Ectodermal cell (in vitro differentiated cells): ENCODE measurements around the gene MYOM3. TPM values are rescaled to one million over a fixed set of nuclear protein-coding genes. Genes with fewer than 3 reads are reported as not detected.

ENCODE experiments used
- H3K27ac ChIP-seq: 2 replicates; pipeline ENCODE4 v1.7.0; 2013; ENCODE audit warnings: mild to moderate bottlenecking, low read depth, low read length; ENCODE audit not compliant: insufficient read depth, poor library complexity, severe bottlenecking
- H3K27me3 ChIP-seq: 2 replicates; pipeline ENCODE4 v1.7.0; 2013; ENCODE audit warnings: mild to moderate bottlenecking, low read length; ENCODE audit not compliant: insufficient read depth, control insufficient read depth, poor library complexity, severe bottlenecking
- H3K36me3 ChIP-seq: one replicate; pipeline ENCODE4 v1.7.0; 2013; ENCODE audit warnings: low read length; ENCODE audit not compliant: control insufficient read depth, insufficient read depth
- H3K4me1 ChIP-seq: one replicate; pipeline ENCODE4 v1.7.0; 2013; ENCODE audit warnings: low read length; ENCODE audit not compliant: control insufficient read depth, insufficient read depth
- H3K4me3 ChIP-seq: 2 replicates; pipeline ENCODE4 v1.7.0; 2013; ENCODE audit warnings: low read depth, low read length, control low read depth; ENCODE audit not compliant: insufficient read depth
- H3K9me3 ChIP-seq: 2 replicates; pipeline ENCODE4 v1.7.0; 2013; ENCODE audit warnings: mild to moderate bottlenecking, low read length, moderate library complexity; ENCODE audit not compliant: control insufficient read depth
- WGBS, 2 experiments: methylation state at CpG; one replicate each; pipeline ENCODE4 v1.1.7; 2013; ENCODE audit warnings: missing lambda C conversion rate in 2 of 2; 5-methylcytosine and 5-hydroxymethylcytosine counted together
- polyA plus RNA-seq, 4 experiments: library from polyadenylated mRNA; stranded (reverse); fragments of 50-300 nt; gene quantifications; one replicate each; pipeline ENCODE4 v1.2.3, GENCODE V29; 2013

MYOM3 gene
- polyA plus RNA-seq (2013, experiment 1 of 4) = 0.30 TPM
- polyA plus RNA-seq (2013, experiment 2 of 4) = 0.28 TPM
- polyA plus RNA-seq (2013, experiment 3 of 4) = 0.48 TPM
- 0.20 TPM for polyA plus RNA-seq (2013, experiment 4 of 4)

DNA sequence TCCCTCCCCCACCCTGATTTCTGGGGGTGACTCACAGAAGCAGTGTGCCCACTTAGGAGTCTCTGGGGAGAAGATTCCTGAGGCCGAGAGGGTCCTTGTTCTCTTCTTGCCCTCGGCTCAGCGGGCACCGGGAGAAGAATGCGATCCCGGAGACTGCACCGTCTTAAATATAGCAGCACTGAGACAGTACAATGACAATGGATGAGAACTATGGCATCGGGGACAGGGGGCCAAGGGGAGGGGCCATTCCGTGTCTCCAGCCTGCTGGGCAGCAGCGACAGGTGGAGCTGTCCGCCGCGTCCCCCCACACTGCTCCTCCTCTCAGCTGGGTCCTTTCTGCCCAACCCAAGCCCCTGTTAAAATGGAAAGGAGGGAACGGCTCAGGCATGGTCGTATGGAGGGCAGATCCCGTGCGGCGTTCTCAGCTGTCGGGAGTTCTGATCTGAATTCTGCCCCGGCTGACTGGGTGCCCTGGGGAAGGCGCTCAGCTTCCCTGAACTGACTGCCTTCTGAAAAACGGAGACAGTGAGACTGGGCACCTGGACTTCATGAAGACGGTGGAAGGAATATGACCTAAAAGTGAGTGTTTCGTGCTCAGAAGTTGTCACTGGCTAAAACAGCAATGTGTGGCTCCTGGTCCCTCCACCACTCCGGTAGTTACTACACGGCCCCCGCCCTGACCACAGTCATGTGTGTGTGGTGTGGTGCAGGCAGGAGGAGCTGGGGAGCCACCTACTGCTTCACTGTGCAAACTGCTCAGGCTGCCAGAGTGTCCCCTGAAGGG, at the start of gene MYOM3:
Gene MYOM3, minus strand, starts transcription at position 140 of the 784 bp plus-strand sequence. CDS start 3,499 bp downstream, outside the sequence.
- Histone ChIP-seq H3K9me3 (no peaks in the 10 kb centered on the region), H3K27me3 (no peaks in the 10 kb centered on the region), H3K36me3 (no peaks in the 10 kb centered on the region), H3K4me1 (peaks cover 21% of the 10 kb centered on the region), H3K27ac (no peak within 1 kb of the TSS), H3K4me3 (no peak within 1 kb of the TSS)
- 39 to 45% methylated on average over 27 of the region's 27 CpGs for WGBS, 2 experiments

DNA sequence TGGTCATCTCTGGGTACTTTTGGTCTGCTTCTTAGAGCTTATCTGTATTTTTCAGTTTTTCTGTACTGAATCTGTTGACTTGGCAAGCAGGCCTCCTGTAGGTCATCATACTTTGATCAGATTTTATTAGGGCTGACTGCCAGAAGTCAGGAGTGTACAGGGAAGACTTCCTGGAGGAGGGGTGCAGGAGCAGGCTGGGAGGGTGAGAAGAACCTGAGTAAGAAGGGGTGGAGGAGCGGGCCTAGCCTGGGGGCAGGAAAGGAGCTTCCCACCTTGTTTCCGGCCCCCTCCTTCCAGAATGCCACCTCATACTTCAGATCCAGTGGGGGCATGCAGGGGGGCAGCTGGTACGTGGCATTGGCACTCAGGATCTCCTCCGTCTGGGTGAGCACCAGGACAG, 49.3 kb upstream of the MYOM3 start:
- Histone ChIP-seq H3K9me3 (no peaks in the 10 kb centered on the region), H3K4me3 (no peak overlapping the region), H3K36me3 (no peaks in the 10 kb centered on the region), H3K27ac (no peak overlapping the region), H3K4me1 (no peaks in the 10 kb centered on the region), H3K27me3 (no peaks in the 10 kb centered on the region)
- 90 to 92% methylated on average over 4 of the region's 4 CpGs for WGBS, 2 experiments

DNA sequence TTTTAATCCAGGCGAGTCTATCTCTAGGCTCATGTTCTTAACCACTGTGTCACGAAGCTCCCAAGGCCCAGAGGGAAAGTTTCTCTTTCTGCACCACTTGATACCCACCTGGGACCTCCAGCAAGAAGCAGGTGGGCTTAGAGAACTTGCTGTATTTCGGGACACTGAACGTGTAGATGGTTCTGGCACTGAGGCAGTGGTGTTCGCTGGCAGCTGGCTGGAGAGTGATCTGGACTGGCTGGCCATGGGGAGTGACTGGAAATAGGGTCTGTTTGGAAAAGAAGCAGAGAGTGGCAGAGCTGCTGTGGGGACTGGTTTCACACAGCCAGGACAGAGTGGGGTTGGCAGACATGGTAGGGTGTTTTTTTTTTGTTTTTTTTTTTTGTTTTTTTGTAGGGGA, 47.4 kb upstream of the MYOM3 start:
- no peaks in the 10 kb centered on the region for H3K36me3 ChIP-seq
- no peak overlapping the region for H3K4me3 ChIP-seq
- H3K27ac ChIP-seq = no peak overlapping the region
- 93 to 94% methylated on average over 5 of the region's 5 CpGs for WGBS, 2 experiments
- no peaks in the 10 kb centered on the region for H3K9me3 ChIP-seq
- no peaks in the 10 kb centered on the region for H3K4me1 ChIP-seq
- H3K27me3 ChIP-seq = no peaks in the 10 kb centered on the region

DNA sequence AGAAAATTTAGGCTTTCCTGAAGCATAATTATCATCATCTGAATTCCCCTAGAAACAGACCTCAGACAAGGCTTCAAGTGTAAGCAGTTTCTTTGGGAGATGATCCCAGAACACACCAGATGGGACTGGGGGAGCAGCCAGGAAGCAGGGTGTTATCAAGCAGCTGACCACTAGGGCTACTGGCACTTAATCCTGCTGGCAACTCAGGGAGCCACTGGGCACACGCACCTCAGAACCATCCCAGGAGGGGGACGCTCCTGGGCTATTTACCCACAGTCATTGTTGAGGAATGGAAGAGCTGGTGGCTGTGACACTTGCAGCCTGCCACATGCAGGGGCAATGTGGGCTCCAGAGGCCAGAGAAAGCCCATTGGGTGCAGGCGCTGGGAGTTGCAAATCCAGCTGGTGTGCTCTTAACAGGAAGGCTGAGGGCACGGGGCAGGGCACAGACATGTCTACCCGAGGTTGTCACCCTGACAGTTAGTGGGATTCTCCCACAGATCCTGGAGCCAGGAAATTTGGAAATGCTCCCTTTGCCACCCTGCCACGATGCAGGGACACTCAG, 46.1 kb upstream of the MYOM3 start:
- Histone ChIP-seq H3K9me3 (no peaks in the 10 kb centered on the region), H3K27me3 (no peaks in the 10 kb centered on the region), H3K4me1 (no peaks in the 10 kb centered on the region), H3K4me3 (no peak overlapping the region), H3K27ac (no peak overlapping the region), H3K36me3 (no peaks in the 10 kb centered on the region)
- WGBS, 2 experiments = 91 to 93% methylated on average over 6 of the region's 6 CpGs

DNA sequence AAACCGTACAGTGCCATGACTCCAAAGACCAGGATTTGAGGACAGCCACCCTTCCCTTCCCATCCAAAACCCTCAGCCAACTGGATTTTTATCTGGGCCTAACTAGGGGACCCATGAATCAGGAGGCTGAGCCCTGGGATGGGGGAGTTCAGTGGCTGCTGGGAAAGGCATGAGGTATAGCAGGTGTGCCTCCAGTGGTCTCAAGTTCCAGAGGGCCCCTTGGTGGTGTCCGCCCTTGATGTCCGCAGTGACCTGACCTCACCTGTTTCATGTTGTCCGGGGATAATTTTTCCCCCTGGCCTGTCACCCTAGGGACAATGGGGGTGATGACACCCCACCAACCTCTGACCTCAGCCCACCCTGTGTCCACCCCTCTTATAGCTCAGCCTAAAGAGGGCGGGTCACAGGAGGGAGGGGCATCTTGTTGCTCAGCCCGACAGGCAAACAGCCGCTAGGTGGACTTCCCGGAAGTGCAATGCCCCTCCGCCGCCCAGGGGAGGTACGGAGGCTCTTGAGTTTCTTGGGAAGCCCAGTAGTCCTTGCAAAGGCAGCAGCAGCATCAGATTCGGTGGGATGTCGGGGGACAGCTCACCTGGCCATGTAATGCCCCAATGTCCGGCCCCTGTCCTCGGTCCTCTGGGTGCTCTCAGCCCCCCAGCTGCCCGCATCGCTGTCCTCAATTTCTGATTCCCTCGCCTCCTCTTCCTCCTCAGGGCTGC, 44.8 kb upstream of the MYOM3 start:
- no peak overlapping the region for H3K4me3 ChIP-seq
- no peaks in the 10 kb centered on the region for H3K36me3 ChIP-seq
- H3K27me3 ChIP-seq = no peaks in the 10 kb centered on the region
- no peaks in the 10 kb centered on the region for H3K4me1 ChIP-seq
- no peaks in the 10 kb centered on the region for H3K9me3 ChIP-seq
- WGBS, 2 experiments = 95 to 96% methylated on average over 18 of the region's 18 CpGs
- no peak overlapping the region for H3K27ac ChIP-seq

DNA sequence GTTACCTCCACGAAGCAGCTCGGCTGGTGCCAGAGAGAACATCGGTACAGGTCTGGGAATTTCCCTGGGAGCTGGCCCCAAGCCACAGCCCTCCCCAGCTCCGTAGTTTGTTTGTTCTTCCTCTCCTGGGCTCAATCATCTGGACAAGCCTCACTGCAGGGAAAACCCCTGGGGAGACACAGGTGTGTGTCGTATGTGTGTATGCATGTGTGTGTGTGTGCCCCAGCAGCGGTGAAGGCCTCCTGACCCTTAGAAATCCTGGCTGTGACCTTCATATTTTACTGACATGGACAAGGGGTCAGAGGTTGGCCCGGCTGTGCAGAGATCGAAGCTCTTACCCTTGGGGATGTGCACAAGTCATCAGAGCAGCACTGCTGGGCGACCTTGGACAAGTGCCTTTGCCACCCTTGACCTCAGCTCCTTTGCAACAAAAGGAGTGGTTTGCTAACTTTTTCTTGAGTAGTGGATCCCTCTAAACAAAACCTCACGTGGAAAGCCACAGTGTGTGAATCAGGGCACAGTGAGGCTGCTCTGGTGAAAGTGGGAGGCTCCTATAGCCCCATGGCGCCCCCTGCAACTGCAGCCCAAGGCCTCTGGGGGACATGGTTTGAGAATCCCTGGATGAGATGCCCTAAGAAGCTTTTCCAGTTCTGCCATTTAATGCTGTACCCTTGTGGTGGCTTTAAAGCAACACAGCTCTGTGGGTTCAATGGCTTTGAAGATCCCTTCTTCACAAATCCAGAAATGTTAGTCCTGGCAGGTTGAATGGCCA, 43.3 kb upstream of the MYOM3 start:
- peaks cover 5% of the 10 kb centered on the region for H3K4me1 ChIP-seq
- H3K36me3 ChIP-seq = no peaks in the 10 kb centered on the region
- H3K27me3 ChIP-seq = peaks cover 1% of the 10 kb centered on the region
- H3K9me3 ChIP-seq = no peaks in the 10 kb centered on the region
- 85 to 87% methylated on average over 11 of the region's 11 CpGs for WGBS, 2 experiments
- H3K4me3 ChIP-seq = no peak overlapping the region
- no peak overlapping the region for H3K27ac ChIP-seq

DNA sequence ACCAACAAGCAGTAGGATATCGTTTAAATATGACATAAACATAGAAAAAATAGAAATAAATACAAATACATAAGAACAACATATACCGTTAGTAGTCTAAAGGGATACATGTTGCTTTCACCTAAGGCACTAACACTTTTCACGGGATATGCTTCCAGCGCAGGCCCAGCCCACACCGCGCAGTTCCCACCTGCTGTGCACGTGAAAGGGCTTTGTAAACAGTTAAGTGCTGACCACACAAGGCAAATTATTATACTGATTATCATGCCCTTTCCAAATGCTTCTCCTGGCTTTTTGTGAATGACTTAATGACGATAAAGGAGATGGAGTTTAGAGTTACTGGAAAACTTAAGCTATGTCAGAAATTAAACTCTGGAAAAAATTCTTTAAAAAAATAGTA, 42.3 kb upstream of the MYOM3 start:
- no peaks in the 10 kb centered on the region for H3K36me3 ChIP-seq
- 71 to 73% methylated on average over 7 of the region's 8 CpGs for whole genome bisulfite sequencing, 2 experiments
- H3K4me1 ChIP-seq = peaks cover 5% of the 10 kb centered on the region
- no peak overlapping the region for H3K27ac ChIP-seq
- peaks cover 5% of the 10 kb centered on the region for H3K27me3 ChIP-seq
- H3K9me3 ChIP-seq = no peaks in the 10 kb centered on the region
- no peak overlapping the region for H3K4me3 ChIP-seq

DNA sequence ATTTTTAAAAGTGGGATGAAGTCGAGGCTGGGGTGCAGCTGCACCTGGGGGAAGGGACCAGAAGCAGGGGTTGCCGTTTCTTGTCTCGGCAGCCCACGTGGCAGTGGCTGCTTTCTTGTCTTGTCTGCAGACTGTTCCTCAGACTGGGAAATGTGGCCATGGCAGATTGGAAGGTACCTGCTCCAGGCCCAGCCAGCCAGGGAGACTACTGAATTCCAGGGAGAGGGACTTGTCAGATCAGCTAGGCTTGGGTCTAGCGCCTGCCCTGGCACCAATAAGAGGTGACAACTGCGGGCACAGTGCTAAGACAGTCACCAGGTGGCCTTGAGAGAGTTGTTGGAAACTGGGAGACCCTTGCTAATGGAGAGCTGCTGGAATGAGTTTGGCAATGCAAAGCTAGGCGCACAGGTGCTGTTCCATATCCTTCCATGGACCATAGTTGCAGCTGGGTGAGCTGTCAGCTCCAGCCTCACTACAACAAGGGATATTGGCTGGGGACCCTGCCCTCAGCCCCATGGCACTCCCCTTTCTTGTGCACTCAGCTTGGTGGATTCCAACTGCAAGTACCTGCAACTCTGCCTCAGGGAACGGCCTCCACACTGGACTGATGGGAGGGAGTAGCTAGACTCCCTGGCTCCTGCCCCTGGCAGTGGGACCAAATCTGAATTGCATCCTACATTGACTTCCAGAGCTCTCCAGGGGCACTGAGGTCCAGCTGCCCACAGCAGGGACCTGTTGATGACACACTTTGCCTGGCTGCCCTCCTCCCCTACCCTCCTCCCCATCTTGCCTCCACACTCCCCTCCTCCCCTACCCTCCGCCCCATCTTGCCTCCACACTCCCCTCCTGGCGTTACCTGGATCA, 40.9 kb upstream of the MYOM3 start:
- H3K4me3 ChIP-seq = no peak overlapping the region
- no peaks in the 10 kb centered on the region for H3K36me3 ChIP-seq
- no peak overlapping the region for H3K27ac ChIP-seq
- peaks cover 5% of the 10 kb centered on the region for H3K27me3 ChIP-seq
- WGBS, 2 experiments = 91 to 93% methylated on average over 10 of the region's 10 CpGs
- H3K4me1 ChIP-seq = peaks cover 5% of the 10 kb centered on the region
- no peaks in the 10 kb centered on the region for H3K9me3 ChIP-seq

DNA sequence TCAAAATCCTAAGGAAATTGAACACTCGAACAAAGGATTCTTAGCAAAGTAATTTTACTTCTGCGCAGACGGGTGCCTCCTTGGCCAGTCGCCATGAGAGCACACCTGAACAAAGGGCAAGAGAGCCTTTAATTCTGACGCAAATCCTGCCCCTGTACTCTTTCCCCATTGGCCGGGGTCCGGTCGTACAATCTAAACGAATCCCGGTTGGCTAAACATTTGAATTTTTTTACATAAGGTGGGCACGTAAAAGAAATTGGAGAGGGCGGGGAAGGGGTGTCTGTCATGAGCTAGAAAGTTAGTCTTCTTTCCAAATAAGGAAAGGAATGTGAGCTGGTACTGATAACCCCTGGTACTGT, 39.2 kb upstream of the MYOM3 start:
- H3K4me3 ChIP-seq = peak overlapping the region; percentile 25

More for the DNA sequence above, 39.2 kb upstream of the MYOM3 start:
- WGBS, 2 experiments = 5 to 6% methylated on average over 12 of the region's 12 CpGs
- Histone ChIP-seq H3K27me3 (peaks cover 5% of the 10 kb centered on the region), H3K36me3 (no peaks in the 10 kb centered on the region), H3K27ac (no peak overlapping the region), H3K4me1 (peaks cover 5% of the 10 kb centered on the region), H3K9me3 (no peaks in the 10 kb centered on the region)
